Measurements from ENCODE around the gene ITGB5.

ITGB5 gene

DNA sequence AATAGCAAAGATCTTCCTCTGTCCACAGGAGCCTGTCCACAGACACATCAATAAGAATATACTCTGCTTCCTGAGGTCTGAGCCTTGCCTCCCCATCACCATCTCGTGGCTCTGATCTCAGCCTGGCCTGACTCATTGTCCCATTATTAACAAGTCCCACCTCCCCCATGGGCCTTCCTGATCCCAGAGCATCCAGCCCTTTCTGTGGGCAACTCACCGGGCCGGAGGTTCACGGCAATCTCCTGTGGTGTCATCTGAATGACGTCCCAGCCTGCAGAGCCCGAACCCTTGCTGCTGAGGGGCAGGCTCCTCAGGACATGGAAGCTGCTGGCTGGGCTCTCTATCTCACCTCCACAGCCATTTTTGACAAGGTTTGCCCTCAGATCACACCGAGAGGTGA lies 28.1 kb downstream of the ITGB5 start:
- Histone ChIP-seq H3K9ac (ENCODE audit: low read length) (no peak overlapping the region), H3K27me3 (ENCODE audit: low read depth, low read length) (0 out of 2 replicates have a peak, but pooled peaks cover 5% of the 10 kb centered on the region), H3K27ac (ENCODE audit: low read length) (no peak overlapping the region), H3K4me1 (ENCODE audit: low read length) (peaks cover 19% of the 10 kb centered on the region), H3K9me3 (ENCODE audit: insufficient read depth, low read length) (no peaks in the 10 kb centered on the region), H3K79me2 (ENCODE audit: low read length) (no peaks in the 10 kb centered on the region), H4K20me1 (ENCODE audit: insufficient read depth, low read length) (no peaks in the 10 kb centered on the region), H3K4me3 (ENCODE audit: low read length) (no peak overlapping the region), H3K36me3 (replicated peaks; ENCODE audit: low read depth, low read length) (no peaks in the 10 kb centered on the region), H3K4me2 (ENCODE audit: low read length) (no peak overlapping the region), H2AFZ (ENCODE audit: low read depth, low read length) (no peak overlapping the region)
- TF ChIP-seq, protein P1, sequence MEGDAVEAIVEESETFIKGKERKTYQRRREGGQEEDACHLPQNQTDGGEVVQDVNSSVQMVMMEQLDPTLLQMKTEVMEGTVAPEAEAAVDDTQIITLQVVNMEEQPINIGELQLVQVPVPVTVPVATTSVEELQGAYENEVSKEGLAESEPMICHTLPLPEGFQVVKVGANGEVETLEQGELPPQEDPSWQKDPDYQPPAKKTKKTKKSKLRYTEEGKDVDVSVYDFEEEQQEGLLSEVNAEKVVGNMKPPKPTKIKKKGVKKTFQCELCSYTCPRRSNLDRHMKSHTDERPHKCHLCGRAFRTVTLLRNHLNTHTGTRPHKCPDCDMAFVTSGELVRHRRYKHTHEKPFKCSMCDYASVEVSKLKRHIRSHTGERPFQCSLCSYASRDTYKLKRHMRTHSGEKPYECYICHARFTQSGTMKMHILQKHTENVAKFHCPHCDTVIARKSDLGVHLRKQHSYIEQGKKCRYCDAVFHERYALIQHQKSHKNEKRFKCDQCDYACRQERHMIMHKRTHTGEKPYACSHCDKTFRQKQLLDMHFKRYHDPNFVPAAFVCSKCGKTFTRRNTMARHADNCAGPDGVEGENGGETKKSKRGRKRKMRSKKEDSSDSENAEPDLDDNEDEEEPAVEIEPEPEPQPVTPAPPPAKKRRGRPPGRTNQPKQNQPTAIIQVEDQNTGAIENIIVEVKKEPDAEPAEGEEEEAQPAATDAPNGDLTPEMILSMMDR (IDR thresholded peaks at IDR 0.05; ENCODE audit: low read depth, low read length) = no peak
- no peak for TF ChIP-seq EZH2phosphoT487 (IDR thresholded peaks at IDR 0.05; ENCODE audit: low read depth)

- H3K4me3 ChIP-seq (ENCODE audit: low read length) = no peak overlapping the region
- H3K4me2 ChIP-seq (ENCODE audit: low read length) = no peak overlapping the region
- H3K27me3 ChIP-seq (ENCODE audit: low read depth, low read length) = 0 out of 2 replicates have a peak, but pooled peaks cover 5% of the 10 kb centered on the region
- no peaks in the 10 kb centered on the region for H3K79me2 ChIP-seq (ENCODE audit: low read length)
- H2AFZ ChIP-seq (ENCODE audit: low read depth, low read length) = no peak overlapping the region
- no peaks in the 10 kb centered on the region for H4K20me1 ChIP-seq (ENCODE audit: insufficient read depth, low read length)
- TF ChIP-seq EZH2phosphoT487 (IDR thresholded peaks at IDR 0.05; ENCODE audit: low read depth) = no peak
- TF ChIP-seq, protein P1 (IDR thresholded peaks at IDR 0.05; ENCODE audit: low read depth, low read length) = no peak
- H3K27ac ChIP-seq (ENCODE audit: low read length) = no peak overlapping the region
- peaks cover 15% of the 10 kb centered on the region for H3K4me1 ChIP-seq (ENCODE audit: low read length)
- no peaks in the 10 kb centered on the region for H3K36me3 ChIP-seq (replicated peaks; ENCODE audit: low read depth, low read length)
- no peak overlapping the region for H3K9ac ChIP-seq (ENCODE audit: low read length)
- H3K9me3 ChIP-seq (ENCODE audit: insufficient read depth, low read length) = no peaks in the 10 kb centered on the region
Observed at GRCh38 chr3:124858275-124858674, 28.9 kb downstream of the ITGB5 start.

- H3K36me3 ChIP-seq (replicated peaks; ENCODE audit: low read depth, low read length) = no peaks in the 10 kb centered on the region
- TF ChIP-seq, protein P1 (IDR thresholded peaks at IDR 0.05; ENCODE audit: low read depth, low read length) = no peak
- TF ChIP-seq EZH2phosphoT487 (IDR thresholded peaks at IDR 0.05; ENCODE audit: low read depth) = no peak
- no peaks in the 10 kb centered on the region for H3K9me3 ChIP-seq (ENCODE audit: insufficient read depth, low read length)
- no peak overlapping the region for H3K9ac ChIP-seq (ENCODE audit: low read length)
- no peak overlapping the region for H2AFZ ChIP-seq (ENCODE audit: low read depth, low read length)
- H3K4me2 ChIP-seq (ENCODE audit: low read length) = no peak overlapping the region
- 0 out of 2 replicates have a peak, but pooled peaks cover 10% of the 10 kb centered on the region for H3K27me3 ChIP-seq (ENCODE audit: low read depth, low read length)
- H3K4me1 ChIP-seq (ENCODE audit: low read length) = no peaks in the 10 kb centered on the region
- H4K20me1 ChIP-seq (ENCODE audit: insufficient read depth, low read length) = no peaks in the 10 kb centered on the region
- H3K4me3 ChIP-seq (ENCODE audit: low read length) = no peak overlapping the region
- no peak overlapping the region for H3K27ac ChIP-seq (ENCODE audit: low read length)
- H3K79me2 ChIP-seq (ENCODE audit: low read length) = no peaks in the 10 kb centered on the region
Observed at GRCh38 chr3:124856677-124857076, 30.5 kb downstream of the ITGB5 start.

DNA sequence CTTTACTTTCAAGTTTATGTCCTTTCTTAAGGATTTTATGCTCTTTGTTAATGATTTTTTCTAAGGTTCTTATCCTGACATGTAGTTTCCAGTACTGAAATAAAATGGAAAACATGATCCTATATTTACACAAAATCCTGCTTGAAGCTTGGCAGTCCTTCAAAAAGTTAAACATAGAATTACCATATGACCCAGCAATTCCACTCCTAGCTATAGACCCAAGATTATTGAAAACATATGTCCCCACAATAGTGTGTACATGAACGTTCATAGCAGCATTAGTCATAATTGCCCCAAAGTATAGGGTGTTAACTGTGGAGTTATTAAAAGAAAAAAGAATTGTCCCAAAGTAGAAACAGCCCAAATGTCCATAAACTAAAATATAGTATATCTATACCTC lies 33.2 kb downstream of the ITGB5 start:
- H3K79me2 ChIP-seq (ENCODE audit: low read length) = no peaks in the 10 kb centered on the region

More for the DNA sequence above, 33.2 kb downstream of the ITGB5 start:
- no peaks in the 10 kb centered on the region for H3K36me3 ChIP-seq (replicated peaks; ENCODE audit: low read depth, low read length)
- H3K9ac ChIP-seq (ENCODE audit: low read length) = no peak overlapping the region
- no peak overlapping the region for H2AFZ ChIP-seq (ENCODE audit: low read depth, low read length)
- no peaks in the 10 kb centered on the region for H3K9me3 ChIP-seq (ENCODE audit: insufficient read depth, low read length)
- no peaks in the 10 kb centered on the region for H3K4me1 ChIP-seq (ENCODE audit: low read length)
- H3K4me3 ChIP-seq (ENCODE audit: low read length) = no peak overlapping the region
- H3K4me2 ChIP-seq (ENCODE audit: low read length) = no peak overlapping the region
- no peaks in the 10 kb centered on the region for H4K20me1 ChIP-seq (ENCODE audit: insufficient read depth, low read length)
- TF ChIP-seq, protein P1 (IDR thresholded peaks at IDR 0.05; ENCODE audit: low read depth, low read length) = no peak
- no peak for TF ChIP-seq EZH2phosphoT487 (IDR thresholded peaks at IDR 0.05; ENCODE audit: low read depth)
- 0 out of 2 replicates have a peak, but pooled peaks cover 5% of the 10 kb centered on the region for H3K27me3 ChIP-seq (ENCODE audit: low read depth, low read length)
- no peak overlapping the region for H3K27ac ChIP-seq (ENCODE audit: low read length)
